GM06990 (cell line): ENCODE data around the gene TMEM30A.

Experiments used
- DNase-seq: peaks from one replicate; pipeline ENCODE4 v3.0.0-alpha.2; 2011; ENCODE audit not compliant: insufficient read length; ENCODE audit errors: extremely low read depth
- H3K27me3 ChIP-seq: replicated peaks from 2 replicates; pipeline ENCODE4 v1.6.0; 2011; ENCODE audit warnings: low read length; ENCODE audit not compliant: control insufficient read depth, insufficient read depth
- H3K36me3 ChIP-seq: 2 replicates; pipeline ENCODE4 v1.5.1; 2011; ENCODE audit warnings: low read length; ENCODE audit not compliant: control insufficient read depth, insufficient read depth
- H3K4me3 ChIP-seq: replicated peaks from 2 replicates; pipeline ENCODE4 v1.5.1; 2011; ENCODE audit warnings: low read depth, mild to moderate bottlenecking, control low read depth, low read length
- TF ChIP-seq, protein P1 (sequence below): IDR thresholded peaks from 2 replicates; pipeline ENCODE4 v1.5.1; 2011; ENCODE audit warnings: low read length, control low read depth, mild to moderate bottlenecking, inconsistent platforms; ENCODE audit not compliant: insufficient read depth, poor library complexity, severe bottlenecking

The TMEM30A gene

DNA sequence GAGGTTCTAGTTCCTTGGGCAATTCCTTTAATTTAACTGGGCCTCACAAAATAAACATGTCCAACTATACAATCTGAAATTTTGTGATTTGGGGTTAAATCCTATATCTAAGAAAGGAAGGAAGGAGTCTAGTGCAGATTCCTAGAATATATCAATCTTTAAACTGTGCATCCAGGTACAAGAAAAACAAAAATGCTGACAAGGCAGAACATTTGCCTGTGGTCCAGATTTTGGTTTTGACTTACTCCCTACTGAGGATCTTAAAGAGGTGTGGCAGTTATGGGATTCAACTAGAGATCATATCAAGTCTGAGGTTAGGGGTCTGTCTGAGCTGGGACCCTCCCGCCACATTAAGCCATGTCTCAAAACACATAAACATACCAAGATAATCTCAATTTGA lies 23.3 kb downstream of the TMEM30A start:
- DNase-seq, result no peak
- H3K27me3 ChIP-seq, result no peaks in the 10 kb centered on the region
- H3K36me3 ChIP-seq, result peaks cover 3% of the 10 kb centered on the region
- TF ChIP-seq, protein P1, sequence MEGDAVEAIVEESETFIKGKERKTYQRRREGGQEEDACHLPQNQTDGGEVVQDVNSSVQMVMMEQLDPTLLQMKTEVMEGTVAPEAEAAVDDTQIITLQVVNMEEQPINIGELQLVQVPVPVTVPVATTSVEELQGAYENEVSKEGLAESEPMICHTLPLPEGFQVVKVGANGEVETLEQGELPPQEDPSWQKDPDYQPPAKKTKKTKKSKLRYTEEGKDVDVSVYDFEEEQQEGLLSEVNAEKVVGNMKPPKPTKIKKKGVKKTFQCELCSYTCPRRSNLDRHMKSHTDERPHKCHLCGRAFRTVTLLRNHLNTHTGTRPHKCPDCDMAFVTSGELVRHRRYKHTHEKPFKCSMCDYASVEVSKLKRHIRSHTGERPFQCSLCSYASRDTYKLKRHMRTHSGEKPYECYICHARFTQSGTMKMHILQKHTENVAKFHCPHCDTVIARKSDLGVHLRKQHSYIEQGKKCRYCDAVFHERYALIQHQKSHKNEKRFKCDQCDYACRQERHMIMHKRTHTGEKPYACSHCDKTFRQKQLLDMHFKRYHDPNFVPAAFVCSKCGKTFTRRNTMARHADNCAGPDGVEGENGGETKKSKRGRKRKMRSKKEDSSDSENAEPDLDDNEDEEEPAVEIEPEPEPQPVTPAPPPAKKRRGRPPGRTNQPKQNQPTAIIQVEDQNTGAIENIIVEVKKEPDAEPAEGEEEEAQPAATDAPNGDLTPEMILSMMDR, result no peak
- no peak overlapping the region for H3K4me3 ChIP-seq

DNA sequence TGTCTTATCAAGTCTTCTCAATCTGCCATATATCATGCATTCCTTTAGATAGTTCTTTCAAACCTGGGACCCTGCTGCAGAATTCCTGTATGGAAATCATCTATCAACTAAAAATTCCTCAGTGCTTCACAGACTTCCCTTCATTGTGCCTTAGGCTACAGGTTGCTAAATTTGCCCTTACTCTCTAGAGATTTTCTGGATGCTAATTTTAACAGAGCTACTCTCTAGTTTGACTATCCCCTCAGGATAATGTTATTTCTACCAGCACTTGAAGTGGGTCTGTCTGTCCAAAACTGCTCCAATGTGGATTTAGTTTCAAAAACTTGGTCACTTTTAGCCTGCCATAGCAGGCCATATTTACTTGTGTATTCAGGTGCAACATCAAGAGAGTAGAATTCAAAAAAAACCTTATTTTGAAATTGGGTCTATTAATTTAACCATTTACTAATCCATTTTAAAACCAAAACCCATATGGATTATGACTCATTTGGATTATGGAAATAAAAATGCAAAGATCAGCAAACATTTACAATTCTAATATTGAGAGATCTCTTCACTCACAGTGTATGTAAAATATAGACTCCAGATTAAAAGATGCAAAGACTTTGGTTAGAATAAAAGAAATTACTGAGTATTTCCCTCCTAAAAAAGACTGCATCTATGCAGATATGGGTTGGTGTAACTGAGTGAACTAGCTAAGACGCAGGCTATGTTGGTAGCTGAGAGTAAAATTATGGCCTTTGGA lies 27.1 kb downstream of the TMEM30A start:
- peaks cover 6% of the 10 kb centered on the region for H3K36me3 ChIP-seq
- TF ChIP-seq, protein P1, result no peak
- H3K27me3 ChIP-seq, result no peaks in the 10 kb centered on the region
- no peak for DNase-seq
- H3K4me3 ChIP-seq, result no peak overlapping the region

DNA sequence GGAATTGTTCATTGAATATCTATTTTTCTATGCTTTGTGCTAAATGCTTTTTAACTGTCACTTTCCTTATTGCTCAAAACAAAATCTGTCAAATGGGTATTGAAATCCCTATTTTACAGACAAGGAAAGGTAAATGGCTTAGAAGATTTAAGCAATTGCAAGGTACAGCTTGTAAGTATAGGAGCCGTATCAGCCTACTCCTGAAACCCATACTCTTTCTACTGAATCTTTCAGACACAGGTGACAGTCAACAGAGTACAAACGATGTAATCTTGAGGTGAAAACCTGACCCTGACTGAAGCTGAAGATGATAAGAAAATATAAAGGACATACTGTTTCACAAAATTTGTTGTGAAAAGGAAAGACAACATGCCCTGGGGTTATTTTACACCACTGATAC lies 34.0 kb downstream of the TMEM30A start:
- Histone ChIP-seq H3K4me3 (no peak overlapping the region), H3K36me3 (peaks cover 3% of the 10 kb centered on the region), H3K27me3 (no peaks in the 10 kb centered on the region)
- TF ChIP-seq, protein P1, result no peak
- no peak for DNase-seq

DNA sequence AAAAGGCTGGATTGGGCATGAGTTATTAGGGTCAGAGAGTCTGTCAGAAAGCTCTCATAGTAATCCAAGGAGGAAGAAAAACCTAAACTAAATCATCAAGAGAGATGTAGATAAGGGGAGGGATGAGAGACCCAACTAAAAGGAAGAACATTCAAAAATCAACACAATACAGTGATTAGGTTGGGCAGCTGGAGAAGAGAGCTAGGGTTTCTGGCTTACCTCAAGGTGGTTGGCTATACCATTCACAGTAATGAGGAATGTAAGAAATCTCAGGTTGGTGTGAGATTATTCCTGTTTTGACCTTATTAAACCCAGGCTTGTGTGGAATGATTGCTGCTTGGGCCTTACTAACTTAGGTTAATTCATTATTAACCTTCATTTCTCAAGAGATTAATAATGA lies 34.8 kb downstream of the TMEM30A start:
- Histone ChIP-seq H3K4me3 (no peak overlapping the region), H3K36me3 (peaks cover 3% of the 10 kb centered on the region), H3K27me3 (no peaks in the 10 kb centered on the region)
- TF ChIP-seq, protein P1, result no peak
- no peak for DNase-seq

DNA sequence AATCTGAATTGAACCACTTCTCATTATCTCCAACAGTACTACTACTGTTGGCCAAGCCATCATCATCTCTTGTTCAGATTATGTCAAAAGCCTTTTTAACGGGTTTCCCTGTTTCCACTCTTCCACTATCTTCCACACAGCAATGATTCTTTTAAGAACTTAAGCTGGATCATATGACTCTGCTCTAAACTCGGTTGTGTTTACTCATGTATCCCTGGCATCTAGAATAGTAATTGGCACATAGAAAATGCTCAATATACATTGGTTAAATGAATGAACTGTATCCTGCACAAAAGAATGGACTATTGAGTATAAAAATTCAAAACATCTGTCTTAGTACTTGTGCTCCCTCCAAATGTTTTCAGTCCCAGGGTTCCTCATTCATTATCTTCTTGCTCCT lies 38.2 kb downstream of the TMEM30A start:
- DNase-seq, result no peak
- H3K27me3 ChIP-seq, result no peaks in the 10 kb centered on the region
- no peaks in the 10 kb centered on the region for H3K36me3 ChIP-seq
- no peak overlapping the region for H3K4me3 ChIP-seq
- TF ChIP-seq, protein P1, result no peak
